NCI-H2029 (cell line): ENCODE data around the gene BMPR1B.

ENCODE experiments used
- DNase-seq: peaks from one replicate; lab custom pipeline; 2025; lab: John Stamatoyannopoulos, UW

The BMPR1B gene

GRCh38 chr4:95188701-95189370, 431.1 kb downstream of the BMPR1B start:
- DNase-seq: no peak

GRCh38 chr4:95190751-95191436, 433.1 kb downstream of the BMPR1B start:
- DNase-seq: peak; percentile 70

GRCh38 chr4:95191537-95191936, 433.8 kb downstream of the BMPR1B start:
- no peak for DNase-seq

GRCh38 chr4:95193391-95194224, 435.9 kb downstream of the BMPR1B start:
- no peak for DNase-seq

GRCh38 chr4:95197353-95197752, 439.6 kb downstream of the BMPR1B start:
- no peak for DNase-seq

- no peak for DNase-seq
These were observed 441.2 kb downstream of the BMPR1B start for GRCh38 chr4:95198961-95199360.

- DNase-seq: no peak
These were observed 446.6 kb downstream of the BMPR1B start for GRCh38 chr4:95204267-95204844.

- DNase-seq: no peak
These were observed 447.1 kb downstream of the BMPR1B start for GRCh38 chr4:95204873-95205272.
